Measurements from ENCODE around the gene CCNY.

- TF ChIP-seq CTCF (IDR thresholded peaks at IDR 0.05 in 2 of 3, conservative IDR thresholded peaks at IDR 0.05 in 1 of 3; ENCODE audit: borderline replicate concordance in 1 of 3, insufficient read depth in 1 of 3, low read depth in 2 of 3, low read length in 2 of 3) (no peak), EZH2phosphoT487 (IDR thresholded peaks at IDR 0.05; ENCODE audit: borderline replicate concordance) (no peak)
Observed at GRCh38 chr10:35481413-35481812, 145.1 kb downstream of the CCNY start.

Data from HCT116 (cell line).